OCI-LY7 (cell line): ENCODE data around the gene CPT1A. TPM values are rescaled to one million over a fixed set of nuclear protein-coding genes. Genes with fewer than 3 reads are reported as not detected.

Experiments
- BruUV-seq: library from RNA; stranded (reverse); fragments of 400-500 nt; replicated peaks from 2 replicates; lab custom pipeline; 2021; lab: Mats Ljungman, UMichigan
- CTCF ChIA-PET: fragments of 300-600 bp; sonication (Branson Sonifier 250); formaldehyde crosslinking; loops from one replicate; lab custom pipeline; 2022; ENCODE audit warnings: antibody characterized with exemption; ENCODE audit not compliant: unreplicated experiment; lab: Charles Lee
- POLR2A ChIA-PET: fragments of 300-600 bp; sonication (Branson Sonifier 250); formaldehyde crosslinking; loops from one replicate; lab custom pipeline; 2022; ENCODE audit warnings: antibody characterized with exemption; lab: Charles Lee
- DNase-seq: peaks from one replicate; pipeline ENCODE4 v3.0.0-alpha.2; 2015; ENCODE audit warnings: low spot score
- H2AFZ ChIP-seq: fragments of 200-600 bp; sonication (generic), shearing (Covaris generic); 2 replicates; pipeline ENCODE4 v1.6.1; 2014; ENCODE audit warnings: mild to moderate bottlenecking, antibody characterized with exemption, low read length, moderate library complexity
- H3K27ac ChIP-seq: fragments of 200-600 bp; sonication (generic); 2 replicates; pipeline ENCODE4 v1.5.1; 2014; ENCODE audit warnings: mixed run types, low read depth, mild to moderate bottlenecking, moderate library complexity, low read length, inconsistent platforms; ENCODE audit not compliant: poor library complexity, severe bottlenecking
- H3K36me3 ChIP-seq: fragments of 200-600 bp; sonication (generic); 2 replicates; pipeline ENCODE4 v1.6.1; 2014; ENCODE audit warnings: mild to moderate bottlenecking, antibody characterized with exemption, low read length, moderate library complexity, mixed read lengths; ENCODE audit not compliant: insufficient read depth
- H3K4me1 ChIP-seq: fragments of 200-600 bp; sonication (generic); 2 replicates; pipeline ENCODE4 v1.5.1; 2014; ENCODE audit warnings: mild to moderate bottlenecking, low read length; ENCODE audit not compliant: insufficient read depth, poor library complexity, severe bottlenecking
- H3K4me2 ChIP-seq: fragments of 200-600 bp; sonication (generic); 2 replicates; pipeline ENCODE4 v1.6.1; 2014; ENCODE audit warnings: mild to moderate bottlenecking, low read length
- H3K4me3 ChIP-seq: fragments of 200-600 bp; sonication (generic); 2 replicates; pipeline ENCODE4 v1.5.1; 2014; ENCODE audit warnings: mild to moderate bottlenecking, low read depth, low read length; ENCODE audit not compliant: poor library complexity, severe bottlenecking
- H3K79me2 ChIP-seq: fragments of 200-600 bp; sonication (generic); 2 replicates; pipeline ENCODE4 v1.6.1; 2016; ENCODE audit warnings: low read depth, mild to moderate bottlenecking, low read length, moderate library complexity, mixed read lengths; ENCODE audit not compliant: insufficient read depth
- H3K9me2 ChIP-seq: fragments of 200-600 bp; sonication (generic); 2 replicates; pipeline ENCODE4 v1.6.1; 2016; ENCODE audit warnings: mild to moderate bottlenecking, low read length, mixed read lengths; ENCODE audit not compliant: insufficient read depth
- H3K9me3 ChIP-seq: fragments of 200-600 bp; sonication (generic); 2 replicates; pipeline ENCODE4 v1.6.1; 2014; ENCODE audit warnings: mild to moderate bottlenecking, mixed run types, low read length, mixed read lengths
- H4K20me1 ChIP-seq: fragments of 200-600 bp; sonication (generic); 2 replicates; pipeline ENCODE4 v1.6.1; 2014; ENCODE audit warnings: mild to moderate bottlenecking, antibody characterized with exemption, low read length, moderate library complexity, mixed read lengths; ENCODE audit not compliant: insufficient read depth
- EZH2phosphoT487 ChIP-seq: fragments of 200-600 bp; sonication (generic); IDR thresholded peaks from 2 replicates; pipeline ENCODE4 v1.6.1; 2018; ENCODE audit warnings: low read depth, borderline replicate concordance, mild to moderate bottlenecking, mixed run types, antibody characterized with exemption, low read length, moderate library complexity, mixed read lengths
- intact Hi-C: fragments of 100-400 bp; cut with micrococcal nuclease; formaldehyde crosslinking; loops from one replicate; pipeline ENCODE4 v1.10.0; 2022; ENCODE audit not compliant: unreplicated experiment
- total RNA-seq, 2 experiments: library from RNA; depleted of rRNA in 1 of 2; stranded (reverse); fragments of >200 nt in 1 of 2; shearing (Covaris generic) in 1 of 2; gene quantifications; 2 replicates each; pipeline ENCODE4 v1.2.3, GENCODE V29; 2014 to 2022
- TF ChIP-seq, protein P1 (sequence below): fragments of 200-600 bp; sonication (generic); conservative IDR thresholded peaks from 2 replicates; pipeline ENCODE4 v1.5.1; 2014; ENCODE audit warnings: mild to moderate bottlenecking, antibody characterized with exemption, low read length, moderate library complexity, mixed read lengths

Gene CPT1A
- total RNA-seq, 2 experiments from 2014 or later = 7.0 to 17.2 TPM

DNA sequence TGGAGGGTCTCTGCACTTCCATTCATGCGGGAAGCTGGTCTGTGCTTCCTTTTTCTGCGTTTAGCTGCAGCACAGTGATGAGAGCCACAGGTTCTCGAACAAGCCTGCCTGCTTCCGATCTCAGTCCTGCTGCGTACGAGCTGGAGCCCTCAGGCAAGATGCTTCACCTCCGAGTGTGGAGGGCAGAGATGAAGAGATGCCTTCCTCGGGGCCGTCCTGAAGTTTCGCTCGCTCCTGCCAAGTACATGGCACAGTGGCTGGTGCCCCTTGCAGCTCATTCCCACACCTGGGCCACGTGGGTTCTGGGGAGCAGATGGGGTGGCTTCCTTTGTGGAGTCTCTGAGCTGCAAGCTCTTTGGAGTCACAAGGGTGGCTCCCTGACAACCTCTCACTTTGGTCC is 70.9 kb downstream of the CPT1A start:
- H4K20me1 ChIP-seq = no peaks in the 10 kb centered on the region
- intact Hi-C loops = no loop called here
- no peaks in the 10 kb centered on the region for H3K4me1 ChIP-seq
- no peak overlapping the region for H3K4me2 ChIP-seq
- H3K79me2 ChIP-seq = no peaks in the 10 kb centered on the region
- H3K27ac ChIP-seq = no peak overlapping the region
- no TSS peak for BruUV-seq
- no peaks in the 10 kb centered on the region for H3K9me2 ChIP-seq
- ChIA-PET POLR2A (no interaction called here), CTCF (no interaction called here)
- TF ChIP-seq, protein P1, sequence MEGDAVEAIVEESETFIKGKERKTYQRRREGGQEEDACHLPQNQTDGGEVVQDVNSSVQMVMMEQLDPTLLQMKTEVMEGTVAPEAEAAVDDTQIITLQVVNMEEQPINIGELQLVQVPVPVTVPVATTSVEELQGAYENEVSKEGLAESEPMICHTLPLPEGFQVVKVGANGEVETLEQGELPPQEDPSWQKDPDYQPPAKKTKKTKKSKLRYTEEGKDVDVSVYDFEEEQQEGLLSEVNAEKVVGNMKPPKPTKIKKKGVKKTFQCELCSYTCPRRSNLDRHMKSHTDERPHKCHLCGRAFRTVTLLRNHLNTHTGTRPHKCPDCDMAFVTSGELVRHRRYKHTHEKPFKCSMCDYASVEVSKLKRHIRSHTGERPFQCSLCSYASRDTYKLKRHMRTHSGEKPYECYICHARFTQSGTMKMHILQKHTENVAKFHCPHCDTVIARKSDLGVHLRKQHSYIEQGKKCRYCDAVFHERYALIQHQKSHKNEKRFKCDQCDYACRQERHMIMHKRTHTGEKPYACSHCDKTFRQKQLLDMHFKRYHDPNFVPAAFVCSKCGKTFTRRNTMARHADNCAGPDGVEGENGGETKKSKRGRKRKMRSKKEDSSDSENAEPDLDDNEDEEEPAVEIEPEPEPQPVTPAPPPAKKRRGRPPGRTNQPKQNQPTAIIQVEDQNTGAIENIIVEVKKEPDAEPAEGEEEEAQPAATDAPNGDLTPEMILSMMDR = no peak
- TF ChIP-seq EZH2phosphoT487 = no peak
- H3K4me3 ChIP-seq = no peak overlapping the region
- H3K9me3 ChIP-seq = no peaks in the 10 kb centered on the region
- peaks cover 7% of the 10 kb centered on the region; the same call in 1 of the 2 replicates for H3K36me3 ChIP-seq
- DNase-seq = no peak
- H2AFZ ChIP-seq = no peak overlapping the region

DNA sequence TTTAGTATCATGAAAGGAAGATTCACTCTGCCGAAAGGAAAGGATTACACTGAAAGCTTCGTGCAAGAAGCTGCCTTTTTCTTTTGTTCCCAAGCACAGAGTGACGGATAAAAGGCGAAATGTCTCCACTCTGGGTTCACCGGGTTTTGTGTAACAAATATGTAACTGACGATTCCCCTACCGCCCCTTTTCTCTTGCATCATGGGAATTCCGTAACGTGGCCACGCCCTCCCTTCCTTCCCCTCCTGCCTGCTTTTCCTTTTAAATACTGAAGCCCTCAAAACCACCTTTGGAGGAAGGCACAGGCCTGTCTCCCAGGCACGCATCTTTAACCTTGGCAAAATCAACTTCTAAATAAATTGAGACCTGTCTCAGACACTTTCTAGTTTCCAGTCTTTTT is 74.0 kb downstream of the CPT1A start:
- no peaks in the 10 kb centered on the region for H3K9me3 ChIP-seq
- H3K36me3 ChIP-seq = no peaks in the 10 kb centered on the region
- no TSS peak for BruUV-seq
- no peak overlapping the region for H2AFZ ChIP-seq
- H3K9me2 ChIP-seq = no peaks in the 10 kb centered on the region
- H3K4me3 ChIP-seq = no peak overlapping the region
- no peak overlapping the region for H3K27ac ChIP-seq
- H4K20me1 ChIP-seq = no peaks in the 10 kb centered on the region
- intact Hi-C loops = no loop called here
- ChIA-PET CTCF (no interaction called here), POLR2A (interaction anchor here (0.6 kb wide), 1 partner anchor 872 kb away, joined by 4 read pairs; no protein-coding TSS in a partner anchor)
- no peaks in the 10 kb centered on the region for H3K79me2 ChIP-seq
- DNase-seq = no peak
- no peaks in the 10 kb centered on the region for H3K4me1 ChIP-seq
- no peak for TF ChIP-seq EZH2phosphoT487
- TF ChIP-seq, protein P1 = no peak
- H3K4me2 ChIP-seq = no peak overlapping the region

DNA sequence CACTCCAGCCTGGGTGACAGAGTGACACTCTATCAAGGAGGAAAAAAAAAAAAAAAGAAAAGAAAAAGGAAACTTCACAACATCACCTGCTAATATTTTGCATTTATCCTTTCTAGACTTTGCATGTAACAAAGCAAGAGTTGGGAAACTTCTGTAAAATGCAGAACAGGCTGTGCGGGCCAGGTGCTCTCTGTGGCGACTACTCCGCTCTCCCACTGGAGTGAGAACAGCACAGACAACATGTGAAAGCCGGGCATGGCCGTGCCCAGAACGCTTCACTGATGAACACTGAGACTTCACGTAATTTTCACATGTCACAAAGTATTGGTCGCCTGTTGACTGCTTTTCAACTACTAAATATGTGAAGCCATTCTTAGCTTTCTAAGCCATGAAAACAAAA is 74.9 kb downstream of the CPT1A start:
- no peak for TF ChIP-seq EZH2phosphoT487
- TF ChIP-seq, protein P1 = no peak
- no peaks in the 10 kb centered on the region for H4K20me1 ChIP-seq
- H3K4me1 ChIP-seq = no peaks in the 10 kb centered on the region
- no peaks in the 10 kb centered on the region for H3K36me3 ChIP-seq
- CTCF ChIA-PET = no interaction called here
- no peaks in the 10 kb centered on the region for H3K9me3 ChIP-seq
- DNase-seq = no peak
- H3K27ac ChIP-seq = no peak overlapping the region
- no peaks in the 10 kb centered on the region for H3K9me2 ChIP-seq
- POLR2A ChIA-PET = no interaction called here
- intact Hi-C loops = no loop called here
- H3K4me2 ChIP-seq = no peak overlapping the region
- H2AFZ ChIP-seq = no peak overlapping the region
- no peaks in the 10 kb centered on the region for H3K79me2 ChIP-seq
- no peak overlapping the region for H3K4me3 ChIP-seq
- BruUV-seq = no TSS peak
